GM12864 (cell line): Measurements from ENCODE around the gene RIC3.

Experiments
- DNase-seq: peaks from one replicate; pipeline ENCODE4 v3.0.0-alpha.2; 2011; ENCODE audit warnings: low read depth
- H3K4me3 ChIP-seq: 2 replicates; pipeline ENCODE4 v1.5.1; 2011; ENCODE audit warnings: mild to moderate bottlenecking, low read depth, low read length, control low read depth
- CTCF ChIP-seq: IDR thresholded peaks from 2 replicates; pipeline ENCODE4 v1.5.1; 2011; ENCODE audit warnings: low read depth, mild to moderate bottlenecking, moderate library complexity, low read length, control low read depth, inconsistent platforms; ENCODE audit errors: missing control alignments

RIC3 gene

GRCh38 chr11:8060801-8061554, 107.8 kb downstream of the RIC3 start:
- no peak for DNase-seq
- TF ChIP-seq CTCF, result no peak
- H3K4me3 ChIP-seq, result no peak overlapping the region

GRCh38 chr11:8060146-8060719, 108.6 kb downstream of the RIC3 start:
- no peak for TF ChIP-seq CTCF
- no peak for DNase-seq
- no peak overlapping the region for H3K4me3 ChIP-seq

GRCh38 chr11:8059571-8060011, 109.2 kb downstream of the RIC3 start:
- DNase-seq, result no peak
- no peak overlapping the region for H3K4me3 ChIP-seq
- no peak for TF ChIP-seq CTCF

GRCh38 chr11:8059030-8059429, 109.8 kb downstream of the RIC3 start:
- no peak for TF ChIP-seq CTCF
- no peak for DNase-seq
- no peak overlapping the region for H3K4me3 ChIP-seq

GRCh38 chr11:8058216-8058615, 110.6 kb downstream of the RIC3 start:
- TF ChIP-seq CTCF, result no peak
- no peak for DNase-seq
- no peak overlapping the region for H3K4me3 ChIP-seq

GRCh38 chr11:8056810-8057463, 111.9 kb downstream of the RIC3 start:
- no peak overlapping the region for H3K4me3 ChIP-seq
- no peak for DNase-seq
- no peak for TF ChIP-seq CTCF
